ENCODE measurements around the gene DTX2. TPM values are rescaled to one million over a fixed set of nuclear protein-coding genes. Genes with fewer than 3 reads are reported as not detected.
"Not testable (repeated sequence)": the region's sequence is repeated elsewhere in the genome, so short reads cannot be mapped to it uniquely, and the experiment has no call there.

Gene DTX2
- 10 to 100 TPM; 34.3 to 36.5 TPM for total RNA-seq

GRCh38 chr7:76461464-76462101, at the start of gene DTX2:
TSS of gene DTX2 (plus strand) at chr7:76461709. CDS start at chr7:76480510, 18,801 bp downstream.
- H3K4me1 Mint-ChIP-seq (ENCODE audit: low read depth in 2 of 2); H3K9me3 Mint-ChIP-seq; H3K27me3 Mint-ChIP-seq; DNase-seq (ENCODE audit: low spot score); H3K36me3 Mint-ChIP-seq; H3K27ac Mint-ChIP-seq: not testable (repeated sequence)
- H3K4me3 Mint-ChIP-seq = peak within 1 kb of the TSS; percentile 47
- peak; percentile 99 for ATAC-seq

GRCh38 chr7:76412249-76412648, 49.3 kb upstream of the DTX2 start:
- H3K4me3 Mint-ChIP-seq = no peak overlapping the region
- H3K27me3 Mint-ChIP-seq = peaks cover 3 to 5% of the 10 kb centered on the region in 2 donors
- H3K9me3 Mint-ChIP-seq = no peaks in the 10 kb centered on the region
- H3K27ac Mint-ChIP-seq = no peak overlapping the region
- H3K36me3 Mint-ChIP-seq = no peaks in the 10 kb centered on the region
- H3K4me1 Mint-ChIP-seq (ENCODE audit: low read depth in 2 of 2) = no peaks in the 10 kb centered on the region
- no peak for ATAC-seq
- DNase-seq (ENCODE audit: low spot score) = no peak

- not testable (repeated sequence) for H3K36me3 Mint-ChIP-seq; ATAC-seq; H3K27ac Mint-ChIP-seq; H3K9me3 Mint-ChIP-seq; H3K4me3 Mint-ChIP-seq; H3K27me3 Mint-ChIP-seq; H3K4me1 Mint-ChIP-seq (ENCODE audit: low read depth in 2 of 2)
- DNase-seq (ENCODE audit: low spot score) = peak; percentile 18
These were observed 43.7 kb upstream of the DTX2 start for GRCh38 chr7:76417654-76418310.

GRCh38 chr7:76421097-76421496, 40.4 kb upstream of the DTX2 start:
- H3K9me3 Mint-ChIP-seq; DNase-seq (ENCODE audit: low spot score); H3K4me3 Mint-ChIP-seq; H3K27me3 Mint-ChIP-seq; ATAC-seq; H3K36me3 Mint-ChIP-seq; H3K4me1 Mint-ChIP-seq (ENCODE audit: low read depth in 2 of 2); H3K27ac Mint-ChIP-seq: not testable (repeated sequence)

- peak; percentile 54 for DNase-seq (ENCODE audit: low spot score)
- ATAC-seq = no peak
- Mint-ChIP-seq H3K9me3 (no peaks in the 10 kb centered on the region), H3K4me3 (no peak overlapping the region), H3K4me1 (ENCODE audit: low read depth in 2 of 2) (peaks cover 0 to 8% of the 10 kb centered on the region in 2 donors), H3K36me3 (no peaks in the 10 kb centered on the region), H3K27ac (no peak overlapping the region), H3K27me3 (peaks cover 0 to 6% of the 10 kb centered on the region in 2 donors)
These were observed 37.7 kb upstream of the DTX2 start for GRCh38 chr7:76423666-76424412.

- no peaks in the 10 kb centered on the region for H3K9me3 Mint-ChIP-seq
- DNase-seq (ENCODE audit: low spot score) (peak; percentile 44), ATAC-seq (peak; percentile 39 to 57)
- peaks cover 0 to 3% of the 10 kb centered on the region in 2 donors for H3K27me3 Mint-ChIP-seq
- H3K27ac Mint-ChIP-seq = no peak within 1 kb of the TSS
- H3K4me3 Mint-ChIP-seq = no peak within 1 kb of the TSS
- H3K36me3 Mint-ChIP-seq = no peaks in the 10 kb centered on the region
- H3K4me1 Mint-ChIP-seq (ENCODE audit: low read depth in 2 of 2) = peaks cover 0 to 10% of the 10 kb centered on the region in 2 donors
These were observed 36.9 kb upstream of the DTX2 start, which contains the start of gene ZP3 for GRCh38 chr7:76424413-76425111. TSS of gene ZP3 (plus strand) at chr7:76424950. CDS start at chr7:76424965, 15 bp downstream.

GRCh38 chr7:76425156-76425555, 36.4 kb upstream of the DTX2 start:
- Mint-ChIP-seq H3K27me3 (peaks cover 0 to under 1% of the 10 kb centered on the region in 2 donors), H3K27ac (no peak overlapping the region), H3K4me1 (ENCODE audit: low read depth in 2 of 2) (peaks cover 0 to 10% of the 10 kb centered on the region in 2 donors), H3K36me3 (no peaks in the 10 kb centered on the region), H3K4me3 (no peak overlapping the region), H3K9me3 (no peaks in the 10 kb centered on the region)
- ATAC-seq = peak in 1 of 2 donors; percentile 41
- peak; percentile 38 for DNase-seq (ENCODE audit: low spot score)

- not testable (repeated sequence) for ATAC-seq, H3K27ac Mint-ChIP-seq, H3K4me3 Mint-ChIP-seq, H3K9me3 Mint-ChIP-seq, H3K27me3 Mint-ChIP-seq, H3K36me3 Mint-ChIP-seq
- DNase-seq (ENCODE audit: low spot score) = peak; percentile 41
- H3K4me1 Mint-ChIP-seq (ENCODE audit: low read depth in 2 of 2) = peaks cover 0 to 10% of the 10 kb centered on the region in 2 donors
These were observed 36.0 kb upstream of the DTX2 start for GRCh38 chr7:76425558-76425957.

GRCh38 chr7:76426246-76426645, 35.3 kb upstream of the DTX2 start:
- ATAC-seq = no peak
- no peaks in the 10 kb centered on the region for H3K27me3 Mint-ChIP-seq

GRCh38 chr7:76427635-76428034, 33.9 kb upstream of the DTX2 start:
- H3K36me3 Mint-ChIP-seq = no peaks in the 10 kb centered on the region
- H3K27ac Mint-ChIP-seq = no peak overlapping the region
- peaks cover 0 to 10% of the 10 kb centered on the region in 2 donors for H3K4me1 Mint-ChIP-seq (ENCODE audit: low read depth in 2 of 2)
- H3K9me3 Mint-ChIP-seq = no peaks in the 10 kb centered on the region
- DNase-seq (ENCODE audit: low spot score) = peak; percentile 35
- no peaks in the 10 kb centered on the region for H3K27me3 Mint-ChIP-seq
- no peak overlapping the region for H3K4me3 Mint-ChIP-seq
- ATAC-seq = no peak

More at GRCh38 chr7:76426246-76426645, 35.3 kb upstream of the DTX2 start:
- Mint-ChIP-seq H3K36me3 (no peaks in the 10 kb centered on the region), H3K27ac (no peak overlapping the region), H3K4me1 (ENCODE audit: low read depth in 2 of 2) (peaks cover 0 to 10% of the 10 kb centered on the region in 2 donors), H3K4me3 (no peak overlapping the region), H3K9me3 (no peaks in the 10 kb centered on the region)
- peak; percentile 18 for DNase-seq (ENCODE audit: low spot score)

- no peak overlapping the region for H3K27ac Mint-ChIP-seq
- DNase-seq (ENCODE audit: low spot score) = peak; percentile 35
- H3K4me3 Mint-ChIP-seq = no peak overlapping the region
- H3K27me3 Mint-ChIP-seq = no peaks in the 10 kb centered on the region
- peaks cover 0 to 10% of the 10 kb centered on the region in 2 donors for H3K4me1 Mint-ChIP-seq (ENCODE audit: low read depth in 2 of 2)
- H3K9me3 Mint-ChIP-seq = no peaks in the 10 kb centered on the region
- H3K36me3 Mint-ChIP-seq = no peaks in the 10 kb centered on the region
- no peak for ATAC-seq
These were observed 33.2 kb upstream of the DTX2 start for GRCh38 chr7:76428149-76428823.

GRCh38 chr7:76428868-76429805, 32.4 kb upstream of the DTX2 start:
- no peaks in the 10 kb centered on the region for H3K9me3 Mint-ChIP-seq
- DNase-seq (ENCODE audit: low spot score) = peak; percentile 28
- H3K27ac Mint-ChIP-seq = no peak overlapping the region
- no peak overlapping the region for H3K4me3 Mint-ChIP-seq
- no peaks in the 10 kb centered on the region for H3K27me3 Mint-ChIP-seq
- H3K36me3 Mint-ChIP-seq = no peaks in the 10 kb centered on the region
- peaks cover 0 to 10% of the 10 kb centered on the region in 2 donors for H3K4me1 Mint-ChIP-seq (ENCODE audit: low read depth in 2 of 2)
- ATAC-seq = no peak
